ENCODE measurements around the gene MLXIP.

MLXIP gene

GRCh38 chr12:122045262-122045661, 33.3 kb upstream of the MLXIP start:
- H3K36me3 ChIP-seq (ENCODE audit: control insufficient read depth in 2 of 2, insufficient read depth in 1 of 2, low read length in 2 of 2) = peaks cover 46 to 56% of the 10 kb centered on the region in 2 experiments; a peak in 2 of 3 replicates
- H3K9me3 ChIP-seq (ENCODE audit: control insufficient read depth, insufficient read depth, low read depth, low read length) = no peaks in the 10 kb centered on the region
- TF ChIP-seq, protein P1, sequence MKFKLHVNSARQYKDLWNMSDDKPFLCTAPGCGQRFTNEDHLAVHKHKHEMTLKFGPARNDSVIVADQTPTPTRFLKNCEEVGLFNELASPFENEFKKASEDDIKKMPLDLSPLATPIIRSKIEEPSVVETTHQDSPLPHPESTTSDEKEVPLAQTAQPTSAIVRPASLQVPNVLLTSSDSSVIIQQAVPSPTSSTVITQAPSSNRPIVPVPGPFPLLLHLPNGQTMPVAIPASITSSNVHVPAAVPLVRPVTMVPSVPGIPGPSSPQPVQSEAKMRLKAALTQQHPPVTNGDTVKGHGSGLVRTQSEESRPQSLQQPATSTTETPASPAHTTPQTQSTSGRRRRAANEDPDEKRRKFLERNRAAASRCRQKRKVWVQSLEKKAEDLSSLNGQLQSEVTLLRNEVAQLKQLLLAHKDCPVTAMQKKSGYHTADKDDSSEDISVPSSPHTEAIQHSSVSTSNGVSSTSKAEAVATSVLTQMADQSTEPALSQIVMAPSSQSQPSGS (tag by site-specific recombination; IDR thresholded peaks at IDR 0.05; ENCODE audit: low read depth) = no peak
- no peak for TF ChIP-seq ZBTB7A (tag by site-specific recombination; IDR thresholded peaks at IDR 0.05; ENCODE audit: low read depth)
- no peak for TF ChIP-seq ZNF266 (tag by site-specific recombination; IDR thresholded peaks at IDR 0.05; ENCODE audit: low read depth)
- no peak for TF ChIP-seq WT1 (tag by site-specific recombination; IDR thresholded peaks at IDR 0.05)
- no peak for TF ChIP-seq ZBTB26 (tag by site-specific recombination; optimal IDR thresholded peaks at IDR 0.05)
- no peak for TF ChIP-seq ZNF121 (tag by site-specific recombination; IDR thresholded peaks at IDR 0.05)
- TF ChIP-seq ZBTB21 (tag by site-specific recombination; IDR thresholded peaks at IDR 0.05) = no peak
- no peak for TF ChIP-seq ZBTB17 (tag by site-specific recombination; IDR thresholded peaks at IDR 0.05)
- TF ChIP-seq ZIC2 (tag by site-specific recombination; IDR thresholded peaks at IDR 0.05) = no peak
- no peak for TF ChIP-seq ZNF426 (tag by site-specific recombination; IDR thresholded peaks at IDR 0.05)
- no peak for TF ChIP-seq ZNF596 (tag by site-specific recombination; IDR thresholded peaks at IDR 0.05)
- TF ChIP-seq FEZF1 (tag by site-specific recombination; IDR thresholded peaks at IDR 0.05) = no peak
- TF ChIP-seq SP7 (tag by site-specific recombination; IDR thresholded peaks at IDR 0.05) = no peak
- no peak for TF ChIP-seq KLF1 (tag by site-specific recombination; IDR thresholded peaks at IDR 0.05)
- TF ChIP-seq ZNF707 (tag by site-specific recombination; IDR thresholded peaks at IDR 0.05) = no peak
- TF ChIP-seq ZFP69B (tag by site-specific recombination; IDR thresholded peaks at IDR 0.05) = no peak
- TF ChIP-seq MZF1 (tag by site-specific recombination; IDR thresholded peaks at IDR 0.05; ENCODE audit: borderline replicate concordance) = no peak
- TF ChIP-seq, protein P2, sequence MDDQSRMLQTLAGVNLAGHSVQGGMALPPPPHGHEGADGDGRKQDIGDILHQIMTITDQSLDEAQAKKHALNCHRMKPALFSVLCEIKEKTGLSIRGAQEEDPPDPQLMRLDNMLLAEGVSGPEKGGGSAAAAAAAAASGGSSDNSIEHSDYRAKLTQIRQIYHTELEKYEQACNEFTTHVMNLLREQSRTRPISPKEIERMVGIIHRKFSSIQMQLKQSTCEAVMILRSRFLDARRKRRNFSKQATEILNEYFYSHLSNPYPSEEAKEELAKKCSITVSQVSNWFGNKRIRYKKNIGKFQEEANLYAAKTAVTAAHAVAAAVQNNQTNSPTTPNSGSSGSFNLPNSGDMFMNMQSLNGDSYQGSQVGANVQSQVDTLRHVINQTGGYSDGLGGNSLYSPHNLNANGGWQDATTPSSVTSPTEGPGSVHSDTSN (CRISPR knock-in tag; IDR thresholded peaks at IDR 0.05) = no peak
- no peak overlapping the region for H3K4me3 ChIP-seq (ENCODE audit: low read depth, low read length)
- no peak overlapping the region for H3K27ac ChIP-seq (ENCODE audit: extremely low read depth, low read depth, low read length)
- ChIA-PET POLR2A (no interaction called here), CTCF (no interaction called here)
- H3K4me1 ChIP-seq (ENCODE audit: control insufficient read depth, insufficient read depth, low read length) = no peaks in the 10 kb centered on the region

DNA sequence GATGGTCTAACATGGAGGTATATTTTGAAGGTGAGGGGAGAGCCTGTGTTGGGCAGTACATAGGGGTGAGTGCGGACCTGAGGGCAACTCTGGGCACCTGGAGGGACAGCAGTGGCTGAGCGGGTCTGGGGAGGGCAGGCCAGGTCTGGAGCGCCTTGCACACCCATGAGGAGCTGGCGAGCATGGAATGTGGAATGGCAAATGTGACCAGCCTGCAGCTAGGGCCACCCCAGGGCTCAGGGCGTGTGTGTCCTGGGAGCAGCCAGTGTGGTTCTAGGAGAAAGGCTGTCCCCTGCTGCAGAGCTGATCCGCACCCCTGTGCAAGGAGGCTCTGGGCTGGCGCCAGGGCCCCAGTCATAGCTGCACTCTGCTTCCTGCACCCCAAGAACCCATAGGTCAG, 32.4 kb upstream of the MLXIP start:
- Histone ChIP-seq H3K4me3 (ENCODE audit: low read depth, low read length) (no peak overlapping the region), H3K36me3 (ENCODE audit: control insufficient read depth in 2 of 2, insufficient read depth in 1 of 2, low read length in 2 of 2) (peaks cover 45 to 55% of the 10 kb centered on the region in 2 experiments; a peak in 2 of 3 replicates), H3K27ac (ENCODE audit: extremely low read depth, low read depth, low read length) (no peak overlapping the region), H3K4me1 (ENCODE audit: control insufficient read depth, insufficient read depth, low read length) (no peaks in the 10 kb centered on the region), H3K9me3 (ENCODE audit: control insufficient read depth, insufficient read depth, low read depth, low read length) (no peaks in the 10 kb centered on the region)
- ChIA-PET CTCF (interaction anchor here (1.2 kb wide), 1 partner anchor 18 kb away, joined by 3 read pairs; no protein-coding TSS in a partner anchor), POLR2A (interaction anchor here (0.6 to 1.2 kb wide), 2 partner anchors 15 to 163 kb away, joined by 4 to 7 read pairs; no protein-coding TSS in a partner anchor)
- no peak for TF ChIP-seq ZBTB20 (tag by site-specific recombination; IDR thresholded peaks at IDR 0.05)
- no peak for TF ChIP-seq ZNF248 (tag by site-specific recombination; IDR thresholded peaks at IDR 0.05)
- TF ChIP-seq ZNF174 (tag by site-specific recombination; IDR thresholded peaks at IDR 0.05) = no peak
- TF ChIP-seq, protein P3, sequence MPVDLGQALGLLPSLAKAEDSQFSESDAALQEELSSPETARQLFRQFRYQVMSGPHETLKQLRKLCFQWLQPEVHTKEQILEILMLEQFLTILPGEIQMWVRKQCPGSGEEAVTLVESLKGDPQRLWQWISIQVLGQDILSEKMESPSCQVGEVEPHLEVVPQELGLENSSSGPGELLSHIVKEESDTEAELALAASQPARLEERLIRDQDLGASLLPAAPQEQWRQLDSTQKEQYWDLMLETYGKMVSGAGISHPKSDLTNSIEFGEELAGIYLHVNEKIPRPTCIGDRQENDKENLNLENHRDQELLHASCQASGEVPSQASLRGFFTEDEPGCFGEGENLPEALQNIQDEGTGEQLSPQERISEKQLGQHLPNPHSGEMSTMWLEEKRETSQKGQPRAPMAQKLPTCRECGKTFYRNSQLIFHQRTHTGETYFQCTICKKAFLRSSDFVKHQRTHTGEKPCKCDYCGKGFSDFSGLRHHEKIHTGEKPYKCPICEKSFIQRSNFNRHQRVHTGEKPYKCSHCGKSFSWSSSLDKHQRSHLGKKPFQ (tag by site-specific recombination; IDR thresholded peaks at IDR 0.05) = no peak
- TF ChIP-seq ZNF660 (tag by site-specific recombination; IDR thresholded peaks at IDR 0.05) = no peak
- no peak for TF ChIP-seq ZNF433 (tag by site-specific recombination; IDR thresholded peaks at IDR 0.05; ENCODE audit: low read depth)
- TF ChIP-seq, protein P4, sequence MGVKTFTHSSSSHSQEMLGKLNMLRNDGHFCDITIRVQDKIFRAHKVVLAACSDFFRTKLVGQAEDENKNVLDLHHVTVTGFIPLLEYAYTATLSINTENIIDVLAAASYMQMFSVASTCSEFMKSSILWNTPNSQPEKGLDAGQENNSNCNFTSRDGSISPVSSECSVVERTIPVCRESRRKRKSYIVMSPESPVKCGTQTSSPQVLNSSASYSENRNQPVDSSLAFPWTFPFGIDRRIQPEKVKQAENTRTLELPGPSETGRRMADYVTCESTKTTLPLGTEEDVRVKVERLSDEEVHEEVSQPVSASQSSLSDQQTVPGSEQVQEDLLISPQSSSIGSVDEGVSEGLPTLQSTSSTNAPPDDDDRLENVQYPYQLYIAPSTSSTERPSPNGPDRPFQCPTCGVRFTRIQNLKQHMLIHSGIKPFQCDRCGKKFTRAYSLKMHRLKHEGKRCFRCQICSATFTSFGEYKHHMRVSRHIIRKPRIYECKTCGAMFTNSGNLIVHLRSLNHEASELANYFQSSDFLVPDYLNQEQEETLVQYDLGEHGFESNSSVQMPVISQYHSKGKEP (tag by site-specific recombination; IDR thresholded peaks at IDR 0.05) = no peak
- no peak for TF ChIP-seq ZBTB1 (tag by site-specific recombination; IDR thresholded peaks at IDR 0.05)
- TF ChIP-seq ZSCAN5A (tag by site-specific recombination; IDR thresholded peaks at IDR 0.05) = no peak

All from HEK293 (cell line).